GM12891 (cell line): ENCODE results near the gene DMAC2L.
"Not testable (repeated sequence)": the region's sequence is repeated elsewhere in the genome, so short reads cannot be mapped to it uniquely, and the experiment has no call there.

Experiments
- DNase-seq: peaks from one replicate; pipeline ENCODE4 v3.0.0; 2011; ENCODE audit warnings: low spot score; ENCODE audit not compliant: insufficient read length
- FAIRE-seq: peaks from 2 replicates; lab custom pipeline; 2011; peaks lifted over from hg19 to GRCh38; lab: Jason Lieb, UNC
- PAX5 ChIP-seq: IDR thresholded peaks from 2 replicates; pipeline ENCODE4 v1.6.1; 2011; ENCODE audit warnings: low read length, moderate library complexity, mild to moderate bottlenecking; ENCODE audit not compliant: insufficient read depth, severe bottlenecking
- POLR2A ChIP-seq: IDR thresholded peaks from 2 replicates; pipeline ENCODE4 v1.6.1; 2011; ENCODE audit warnings: low read depth, low read length, control low read depth
- POLR2AphosphoS5 ChIP-seq: IDR thresholded peaks from 2 replicates; pipeline ENCODE4 v1.6.1; 2011; ENCODE audit warnings: low read depth, low read length, control low read depth
- POU2F2 ChIP-seq: IDR thresholded peaks from 2 replicates; pipeline ENCODE4 v1.6.1; 2011; ENCODE audit warnings: low read depth, mild to moderate bottlenecking, control low read depth, low read length, moderate library complexity
- SPI1 ChIP-seq: IDR thresholded peaks from 2 replicates; pipeline ENCODE4 v1.6.1; 2011; ENCODE audit warnings: low read depth, low read length, control low read depth
- TAF1 ChIP-seq: IDR thresholded peaks from 2 replicates; pipeline ENCODE4 v1.6.1; 2011; ENCODE audit warnings: low read depth, low read length, control low read depth

Gene DMAC2L

GRCh38 chr14:50362764-50363713 lies 50.9 kb downstream of the DMAC2L start:
- FAIRE-seq (no peak), DNase-seq (no peak)
- TF ChIP-seq POLR2AphosphoS5 (no peak), TAF1 (0 out of 2 replicates have a peak, but pooled peaks have one; percentile 19)

GRCh38 chr14:50363714-50364111 lies 51.6 kb downstream of the DMAC2L start:
- DNase-seq, result peak; percentile 37

GRCh38 chr14:50364792-50365191 lies 52.7 kb downstream of the DMAC2L start:
- FAIRE-seq, result no peak
- TF ChIP-seq POU2F2 (no peak), PAX5 (no peak), POLR2AphosphoS5 (no peak), TAF1 (no peak), SPI1 (peak; percentile 48; the same call in 1 of the 2 replicates)
- DNase-seq, result no peak

More at GRCh38 chr14:50363714-50364111, 51.6 kb downstream of the DMAC2L start:
- no peak for TF ChIP-seq POU2F2
- no peak for TF ChIP-seq TAF1
- 0 out of 2 replicates have a peak, but pooled peaks have one; percentile 17 for TF ChIP-seq SPI1
- TF ChIP-seq PAX5, result no peak
- TF ChIP-seq POLR2AphosphoS5, result peak; percentile 45; the same call in 1 of the 2 replicates
- peak; percentile 41; the same call in 1 of the 2 replicates for TF ChIP-seq POLR2A
- FAIRE-seq, result peak; percentile 91

GRCh38 chr14:50365572-50365971 lies 53.4 kb downstream of the DMAC2L start:
- not testable (repeated sequence) for DNase-seq, FAIRE-seq

GRCh38 chr14:50366115-50366514 lies 54.0 kb downstream of the DMAC2L start:
- TF ChIP-seq SPI1, result no peak
- TF ChIP-seq POLR2AphosphoS5, result no peak
- TF ChIP-seq PAX5, result no peak
- FAIRE-seq (no peak), DNase-seq (no peak)

GRCh38 chr14:50366589-50366988 lies 54.5 kb downstream of the DMAC2L start:
- FAIRE-seq, result no peak
- TF ChIP-seq PAX5 (no peak), POU2F2 (no peak), TAF1 (no peak), POLR2AphosphoS5 (no peak), SPI1 (no peak), POLR2A (no peak)
- no peak for DNase-seq

GRCh38 chr14:50371546-50371945 lies 59.4 kb downstream of the DMAC2L start:
- DNase-seq (no peak), FAIRE-seq (no peak)
- no peak for TF ChIP-seq SPI1
- no peak for TF ChIP-seq TAF1
- no peak for TF ChIP-seq PAX5
- no peak for TF ChIP-seq POLR2AphosphoS5
- TF ChIP-seq POU2F2, result no peak
- TF ChIP-seq POLR2A, result no peak

- TF ChIP-seq PAX5 (no peak), POLR2AphosphoS5 (no peak), SPI1 (no peak), POLR2A (no peak), POU2F2 (no peak), TAF1 (no peak)
- DNase-seq, result no peak
- no peak for FAIRE-seq
These were observed 61.8 kb downstream of the DMAC2L start for GRCh38 chr14:50373959-50374358.

- TF ChIP-seq POU2F2 (no peak), POLR2AphosphoS5 (no peak), SPI1 (no peak), TAF1 (no peak)
- FAIRE-seq (no peak), DNase-seq (no peak)
These were observed 63.6 kb downstream of the DMAC2L start for GRCh38 chr14:50375760-50376159.
